ENCODE data around the gene ZBTB16.

DNA sequence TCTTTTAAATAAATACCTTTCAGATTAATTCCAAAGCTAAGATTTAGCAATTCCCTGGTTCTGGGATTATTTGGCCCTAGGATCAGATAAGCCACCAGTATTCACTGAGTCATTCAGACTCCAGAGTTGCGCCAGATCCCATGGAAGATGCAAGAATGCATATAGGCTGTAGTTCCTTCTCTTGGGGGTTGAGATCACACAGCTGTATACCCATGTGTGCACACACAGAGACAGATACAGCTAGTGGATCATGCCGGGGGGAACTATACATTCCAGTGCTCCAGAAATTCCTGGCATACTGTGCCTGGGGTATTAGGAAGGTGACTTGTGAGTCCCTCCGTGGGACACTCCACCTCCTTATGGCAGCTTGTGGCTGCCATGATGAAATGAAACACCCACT lies 75.4 kb downstream of the ZBTB16 start:
- TF ChIP-seq ZFX (IDR thresholded peaks at IDR 0.05; ENCODE audit: borderline replicate concordance) = no peak
- TF ChIP-seq, protein P1, sequence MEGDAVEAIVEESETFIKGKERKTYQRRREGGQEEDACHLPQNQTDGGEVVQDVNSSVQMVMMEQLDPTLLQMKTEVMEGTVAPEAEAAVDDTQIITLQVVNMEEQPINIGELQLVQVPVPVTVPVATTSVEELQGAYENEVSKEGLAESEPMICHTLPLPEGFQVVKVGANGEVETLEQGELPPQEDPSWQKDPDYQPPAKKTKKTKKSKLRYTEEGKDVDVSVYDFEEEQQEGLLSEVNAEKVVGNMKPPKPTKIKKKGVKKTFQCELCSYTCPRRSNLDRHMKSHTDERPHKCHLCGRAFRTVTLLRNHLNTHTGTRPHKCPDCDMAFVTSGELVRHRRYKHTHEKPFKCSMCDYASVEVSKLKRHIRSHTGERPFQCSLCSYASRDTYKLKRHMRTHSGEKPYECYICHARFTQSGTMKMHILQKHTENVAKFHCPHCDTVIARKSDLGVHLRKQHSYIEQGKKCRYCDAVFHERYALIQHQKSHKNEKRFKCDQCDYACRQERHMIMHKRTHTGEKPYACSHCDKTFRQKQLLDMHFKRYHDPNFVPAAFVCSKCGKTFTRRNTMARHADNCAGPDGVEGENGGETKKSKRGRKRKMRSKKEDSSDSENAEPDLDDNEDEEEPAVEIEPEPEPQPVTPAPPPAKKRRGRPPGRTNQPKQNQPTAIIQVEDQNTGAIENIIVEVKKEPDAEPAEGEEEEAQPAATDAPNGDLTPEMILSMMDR (IDR thresholded peaks at IDR 0.05) = no peak
